Measurements from ENCODE around the gene PRSS16.
"Not testable (repeated sequence)": the region's sequence is repeated elsewhere in the genome, so short reads cannot be mapped to it uniquely, and the experiment has no call there.

PRSS16 gene

DNA sequence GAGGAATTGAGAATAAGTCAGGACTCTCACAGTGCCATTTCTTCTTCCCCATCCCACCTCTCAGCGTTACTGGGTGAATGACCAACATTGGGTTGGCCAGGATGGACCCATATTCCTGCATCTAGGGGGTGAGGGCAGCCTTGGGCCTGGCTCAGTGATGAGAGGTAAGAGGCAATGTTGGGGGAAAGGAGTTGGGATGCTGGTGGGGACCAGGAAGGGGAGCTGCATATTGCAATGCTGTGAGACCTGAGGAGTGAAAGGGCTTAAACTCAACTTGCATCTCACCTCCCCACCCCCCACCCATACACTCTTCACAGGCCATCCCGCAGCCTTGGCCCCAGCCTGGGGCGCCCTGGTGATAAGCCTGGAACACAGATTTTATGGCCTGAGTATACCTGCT, 1.3 kb downstream of the PRSS16 start:
- DNase-seq (ENCODE audit: low spot score): no peak

DNA sequence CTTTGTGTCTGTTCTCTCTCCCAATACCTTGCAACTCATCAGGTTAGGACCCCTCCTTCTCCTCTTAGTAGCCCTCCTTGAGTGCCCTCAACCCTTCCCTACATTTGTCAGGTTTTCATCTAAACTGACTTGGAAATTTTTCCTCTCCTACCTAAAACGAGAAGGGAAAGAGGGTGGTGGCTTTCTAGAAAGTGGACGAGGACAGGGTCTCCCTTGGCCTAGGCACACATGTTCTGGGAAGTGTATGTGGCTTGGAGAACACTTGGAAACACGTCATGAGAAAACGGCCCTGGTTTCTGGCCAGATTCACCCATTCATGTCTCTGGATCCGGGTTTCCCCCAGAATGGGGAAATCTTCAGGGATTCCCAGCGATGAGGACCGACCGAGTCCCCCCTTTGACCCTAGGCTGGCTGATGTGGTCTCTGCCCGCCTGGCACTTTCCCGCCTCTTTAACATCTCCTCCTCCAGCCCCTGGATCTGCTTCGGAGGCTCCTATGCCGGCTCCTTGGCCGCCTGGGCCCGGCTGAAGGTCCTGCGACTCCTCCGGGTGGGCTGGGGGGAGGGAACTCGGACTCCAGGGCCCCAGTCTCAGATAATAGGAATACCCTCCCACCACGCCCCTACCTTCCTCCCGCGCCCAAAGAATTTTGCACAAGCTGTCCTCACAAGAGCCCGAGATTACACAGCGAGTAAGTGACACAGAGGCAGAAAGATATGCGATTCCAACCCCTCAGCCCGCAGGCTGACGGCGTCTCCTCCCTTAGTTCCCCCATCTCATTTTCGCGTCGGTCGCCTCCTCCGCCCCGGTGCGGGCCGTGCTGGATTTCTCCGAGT, 3.0 kb downstream of the PRSS16 start:
- DNase-seq (ENCODE audit: low spot score): no peak

DNA sequence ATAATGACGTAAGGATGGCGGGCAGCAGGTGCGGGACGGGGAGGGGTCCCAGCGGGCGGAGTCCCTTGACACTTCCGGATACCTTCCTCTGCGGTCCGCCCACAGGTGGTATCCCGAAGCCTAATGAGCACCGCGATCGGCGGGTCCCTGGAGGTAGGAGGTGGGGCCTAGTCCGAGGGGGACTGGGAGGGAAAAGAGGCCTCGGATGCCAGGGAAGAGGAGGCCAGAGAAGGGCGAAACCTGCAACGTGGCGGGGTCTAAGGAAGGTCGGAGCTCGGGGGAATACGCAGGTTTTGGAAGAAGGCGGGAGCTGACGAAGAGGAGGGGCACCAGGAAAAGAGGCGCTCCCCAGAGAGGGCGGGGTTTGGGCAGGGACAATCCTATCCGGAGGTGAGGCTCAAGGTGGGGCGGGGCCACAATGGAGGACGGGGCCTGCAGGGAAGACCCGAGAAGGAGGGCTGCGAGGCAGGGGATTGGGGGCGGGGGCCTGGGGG, 3.7 kb downstream of the PRSS16 start:
- peak; percentile 57 for DNase-seq (ENCODE audit: low spot score)

DNA sequence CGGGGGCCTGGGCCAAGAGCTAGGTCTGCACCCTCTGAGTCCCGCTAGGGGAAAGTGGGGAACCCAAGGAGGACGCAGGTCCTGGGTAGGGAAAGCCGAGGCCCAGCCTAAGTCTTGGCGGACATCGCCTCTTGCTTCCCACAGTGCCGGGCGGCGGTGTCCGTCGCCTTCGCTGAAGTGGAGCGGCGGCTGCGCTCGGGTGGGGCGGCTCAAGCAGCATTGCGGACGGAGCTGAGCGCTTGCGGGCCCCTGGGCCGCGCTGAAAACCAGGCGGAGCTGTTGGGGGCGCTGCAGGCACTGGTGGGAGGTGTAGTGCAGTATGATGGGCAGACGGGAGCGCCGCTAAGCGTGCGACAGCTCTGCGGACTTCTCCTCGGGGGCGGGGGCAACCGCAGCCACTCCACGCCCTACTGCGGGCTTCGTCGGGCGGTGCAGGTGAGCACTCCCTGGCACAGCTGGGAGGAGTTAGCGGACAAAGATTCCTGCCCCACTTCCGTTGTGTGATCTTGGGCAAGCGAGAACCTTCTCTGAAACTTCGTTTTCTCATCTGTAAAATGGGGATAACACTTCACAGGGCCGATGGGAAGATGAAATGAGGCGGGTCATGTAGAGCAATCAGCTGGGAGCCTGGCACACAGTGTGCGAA, 4.2 kb downstream of the PRSS16 start:
- peak; percentile 72 for DNase-seq (ENCODE audit: low spot score)

DNA sequence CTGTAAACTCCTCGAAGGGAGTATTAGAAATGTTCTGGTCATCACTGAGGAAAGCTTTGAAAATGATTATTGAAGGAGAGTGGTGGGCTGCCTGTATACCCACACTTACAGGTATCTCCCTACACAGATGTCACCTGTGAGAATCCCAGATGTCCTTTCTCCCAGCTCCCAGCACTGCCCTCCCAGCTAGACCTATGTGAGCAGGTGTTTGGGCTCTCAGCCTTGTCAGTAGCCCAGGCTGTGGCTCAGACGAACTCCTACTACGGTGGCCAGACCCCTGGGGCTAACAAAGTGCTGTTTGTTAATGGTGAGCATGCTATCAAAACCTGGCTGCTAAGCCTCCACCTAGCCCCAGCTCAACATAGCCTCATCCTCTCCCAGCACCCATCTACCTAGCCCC, 7.1 kb downstream of the PRSS16 start:
- no peak for DNase-seq (ENCODE audit: low spot score)

DNA sequence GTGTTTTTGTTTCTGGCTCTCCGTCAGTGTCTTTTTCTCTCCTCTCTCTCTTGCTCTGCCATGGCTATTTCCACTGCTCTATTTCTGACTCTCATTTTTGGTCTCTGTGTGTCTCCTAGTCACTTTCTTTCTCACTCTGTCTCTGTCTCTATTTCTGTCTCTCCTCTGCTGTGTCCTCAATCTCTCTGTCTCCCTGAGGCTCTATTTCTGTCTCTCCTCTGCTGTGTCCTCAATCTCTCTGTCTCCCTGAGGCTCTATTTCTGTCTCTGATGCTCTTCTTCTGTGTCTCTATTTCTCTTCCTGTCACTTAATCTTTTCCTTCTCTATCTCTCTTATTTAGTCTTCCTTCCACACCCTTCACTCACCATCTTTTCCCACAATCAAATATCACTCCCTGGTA, 8.4 kb downstream of the PRSS16 start:
- no peak for DNase-seq (ENCODE audit: low spot score)

DNA sequence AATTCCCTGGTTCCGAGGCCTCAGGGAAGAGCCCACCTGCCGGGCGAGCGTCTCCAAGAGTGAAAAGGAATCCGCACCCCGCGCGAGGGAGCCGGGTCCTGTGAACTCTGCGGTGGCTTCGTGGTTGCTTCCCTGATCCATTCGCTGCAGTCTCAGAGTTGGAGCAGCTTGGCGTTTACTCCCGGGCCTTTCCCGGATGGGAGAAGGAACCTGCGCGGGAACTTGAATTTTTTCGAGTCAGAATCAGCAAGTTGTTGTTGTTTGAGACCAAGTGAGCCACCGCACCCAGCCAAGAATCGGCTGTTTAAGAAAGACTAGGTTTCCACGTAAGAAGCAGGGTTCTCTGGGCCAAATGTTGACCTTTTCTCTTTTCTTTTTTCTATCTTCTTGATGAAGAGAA, 12.9 kb downstream of the PRSS16 start:
- DNase-seq (ENCODE audit: low spot score): no peak

DNA sequence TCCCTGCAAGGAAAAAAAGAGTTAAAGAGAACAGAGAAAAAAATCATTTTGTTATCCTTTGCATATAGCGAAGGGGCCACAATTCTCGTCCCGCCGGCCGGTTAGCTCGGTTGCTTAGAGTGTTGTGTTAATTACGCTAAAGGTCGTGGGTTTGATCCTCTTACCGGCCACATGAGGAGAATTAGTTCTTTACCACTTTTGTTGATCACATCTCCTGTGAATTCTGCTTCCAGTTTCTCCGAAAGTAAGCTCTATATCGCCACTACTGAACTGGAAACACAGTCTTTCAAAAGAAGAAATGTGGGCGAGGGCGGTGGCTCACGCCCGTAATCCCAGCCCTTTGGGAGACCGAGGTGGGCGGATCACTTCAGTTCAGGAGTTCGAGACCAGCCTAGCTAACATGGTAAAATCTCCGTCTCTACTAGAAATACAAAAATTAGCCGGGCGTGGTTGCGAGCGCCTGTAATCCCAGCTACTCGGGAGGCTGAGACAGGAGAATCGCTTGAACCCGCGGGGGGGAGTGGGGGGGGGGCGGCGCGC, 13.4 kb downstream of the PRSS16 start:
- no peak for DNase-seq (ENCODE audit: low spot score)

DNA sequence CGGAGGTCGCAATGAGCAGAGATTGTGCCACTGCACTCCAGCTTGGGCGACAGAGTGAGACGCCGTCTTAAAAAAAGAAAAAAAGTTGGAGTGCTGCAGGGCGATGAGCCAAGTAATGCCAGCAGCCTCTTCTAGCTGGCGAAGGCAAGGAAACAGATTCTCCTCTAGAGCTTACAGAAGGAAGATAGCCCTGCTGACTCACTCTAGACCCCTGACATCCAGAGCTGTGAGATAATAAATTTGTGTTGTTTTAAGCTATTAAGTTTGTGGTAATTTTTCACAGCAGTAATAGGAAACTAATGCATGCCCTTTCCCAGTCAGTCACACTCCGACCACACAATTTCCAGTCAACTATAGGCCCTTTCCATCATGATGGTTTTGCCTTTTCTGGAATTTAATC, 16.4 kb downstream of the PRSS16 start:
- no peak for DNase-seq (ENCODE audit: low spot score)

DNA sequence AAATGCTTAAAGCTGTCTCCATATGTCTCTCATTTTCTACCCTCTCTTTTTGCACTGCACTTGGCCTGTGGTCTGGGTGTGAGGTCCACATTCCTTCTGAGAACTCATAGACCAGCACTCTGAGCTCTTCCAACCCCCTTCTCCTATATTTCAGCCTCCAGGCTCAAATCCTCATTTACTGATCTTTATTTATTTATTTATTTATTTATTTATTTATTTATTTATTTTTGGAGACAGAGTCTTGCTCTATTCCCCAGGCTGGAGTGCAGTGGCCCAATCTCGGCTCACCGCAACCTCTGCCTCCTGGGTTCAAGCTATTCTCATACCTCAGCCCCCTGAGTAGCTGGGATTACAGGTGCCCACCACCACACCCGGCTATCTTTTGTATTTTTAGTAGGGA, 19.5 kb downstream of the PRSS16 start:
- DNase-seq (ENCODE audit: low spot score): not testable (repeated sequence)

DNA sequence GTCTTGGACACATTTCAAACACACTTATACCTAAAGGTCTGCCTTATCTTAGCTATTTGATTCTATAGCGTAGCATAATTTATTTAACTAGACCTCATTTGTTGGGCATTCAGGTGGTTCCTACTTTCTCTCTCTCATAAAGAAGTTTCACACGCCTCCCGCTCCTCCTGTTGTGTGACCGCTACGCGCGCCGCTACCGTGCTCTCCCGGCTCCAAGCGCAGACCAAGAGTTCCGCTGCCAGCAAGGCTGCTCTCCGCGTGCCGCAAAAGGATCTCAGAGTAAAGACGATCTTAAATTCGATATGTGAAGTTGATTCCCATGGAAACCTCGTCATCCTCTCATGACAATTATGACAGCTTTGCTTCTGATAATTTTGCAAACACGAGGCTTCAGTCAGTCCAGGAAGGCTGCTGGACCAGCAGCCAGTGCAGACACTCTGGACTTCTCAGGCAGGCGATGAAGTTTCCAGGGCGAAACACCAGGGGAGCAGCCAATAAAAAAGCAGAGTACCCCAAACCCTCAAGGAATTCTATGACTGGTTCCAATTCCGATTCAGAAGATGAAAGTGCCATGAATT, 20.4 kb downstream of the PRSS16 start:
- no peak for DNase-seq (ENCODE audit: low spot score)

DNA sequence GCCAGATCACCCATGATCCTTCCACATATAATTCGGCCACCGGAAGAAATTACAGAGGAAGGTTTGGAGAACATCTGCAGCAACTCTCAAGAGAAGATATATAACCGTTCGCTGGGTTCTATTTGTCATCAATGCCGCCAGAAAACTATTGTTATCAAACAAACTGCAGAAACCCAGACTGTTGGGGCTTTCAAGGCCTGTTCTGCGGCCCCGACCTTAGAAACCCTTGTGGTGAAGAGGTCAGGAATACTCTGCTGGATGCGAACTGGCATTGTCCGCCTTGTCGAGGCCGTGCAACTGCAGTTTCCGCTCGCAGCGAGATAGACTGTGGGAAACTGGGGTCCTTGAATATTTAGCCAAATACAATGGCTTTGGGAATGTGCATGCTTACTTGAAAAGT, 21.3 kb downstream of the PRSS16 start:
- DNase-seq (ENCODE audit: low spot score): no peak

DNA sequence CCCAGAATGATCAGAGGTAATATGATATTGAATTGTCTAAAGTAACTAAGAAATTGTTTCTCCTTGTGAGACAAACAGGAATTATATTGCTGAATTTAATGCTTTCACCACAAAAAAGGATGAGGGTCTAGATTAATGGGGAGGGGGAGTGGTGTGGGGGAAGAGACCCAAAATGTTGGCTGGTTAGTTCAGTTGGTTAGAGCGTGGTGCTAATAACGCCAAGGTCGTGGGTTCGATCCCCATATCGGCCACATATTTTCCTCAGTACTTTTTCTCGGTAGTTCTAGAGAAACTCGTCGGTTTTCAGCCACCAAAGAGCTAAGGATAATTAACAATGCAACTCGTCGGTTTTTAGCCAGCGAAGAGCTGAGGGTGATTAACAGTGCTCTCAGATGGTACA, 26.3 kb downstream of the PRSS16 start:
- no peak for DNase-seq (ENCODE audit: low spot score)

DNA sequence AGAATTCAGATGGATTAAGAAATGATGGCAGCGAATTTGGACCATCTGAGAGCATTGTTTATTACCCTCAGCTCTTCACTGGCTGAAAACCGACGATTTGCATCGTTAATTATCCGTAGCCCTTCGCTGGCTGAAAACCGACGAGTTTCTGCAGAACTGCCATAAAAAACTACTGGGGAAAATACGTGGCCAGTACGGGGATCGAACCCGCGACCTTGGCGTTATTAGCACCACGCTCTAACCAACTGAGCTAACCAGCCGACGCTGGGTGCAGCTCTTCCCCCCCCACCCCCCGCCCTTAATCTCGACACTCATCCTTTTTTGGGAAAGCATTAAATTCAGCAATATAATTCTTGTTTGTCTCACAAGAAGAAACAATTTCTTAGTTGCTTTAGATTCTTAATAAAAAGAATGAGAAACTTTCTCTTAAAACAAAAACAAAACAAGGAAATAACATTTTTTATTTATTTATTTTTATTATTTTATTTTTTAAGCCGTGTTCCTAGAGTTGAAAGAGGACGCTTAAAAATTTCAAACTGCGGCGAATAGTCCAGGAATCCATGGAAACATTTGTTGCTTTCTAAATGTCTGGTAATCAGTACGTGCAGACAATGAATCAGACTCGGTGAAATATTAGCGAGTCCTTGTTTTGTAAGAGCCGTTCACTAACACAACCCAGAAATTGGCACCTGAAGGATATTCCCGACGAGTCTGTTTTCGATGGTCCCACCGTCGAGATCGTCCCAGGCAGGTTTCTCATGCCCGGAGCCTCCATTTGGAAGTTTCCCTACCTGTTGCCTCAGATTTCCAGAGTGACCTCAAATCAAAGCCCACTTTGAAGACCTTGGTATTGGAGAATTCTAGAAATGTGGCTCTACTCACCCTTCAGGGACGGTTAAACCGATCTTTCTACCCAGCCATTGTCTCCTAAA, 27.8 kb downstream of the PRSS16 start:
- no peak for DNase-seq (ENCODE audit: low spot score)

DNA sequence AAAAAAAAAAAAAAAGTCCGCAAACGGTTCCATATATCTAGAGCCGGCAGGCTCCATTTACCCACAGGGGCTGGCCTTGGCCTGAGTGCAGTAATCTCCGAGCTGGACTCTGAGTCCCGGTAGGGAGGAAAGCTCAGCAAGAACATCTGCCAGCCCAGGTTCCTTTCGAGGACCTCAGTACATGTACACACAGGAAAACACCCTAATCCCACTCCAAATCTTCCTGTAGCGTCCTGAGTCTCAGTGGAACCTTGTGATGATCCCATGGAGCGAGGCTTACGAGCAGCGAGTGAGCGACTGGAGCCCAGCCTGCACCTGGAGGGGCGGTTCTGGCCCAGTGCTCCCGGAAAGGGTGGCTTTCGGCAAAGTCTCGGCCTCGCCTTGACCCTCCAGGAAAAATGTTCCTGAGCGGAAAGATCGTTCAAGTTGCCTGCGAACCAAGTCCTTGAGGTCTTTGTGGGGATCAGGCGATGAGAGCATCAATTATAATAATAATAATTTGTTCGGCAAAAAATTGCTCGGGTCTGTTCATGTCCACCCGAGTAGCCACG, 32.1 kb downstream of the PRSS16 start:
- DNase-seq (ENCODE audit: low spot score): no peak

DNA sequence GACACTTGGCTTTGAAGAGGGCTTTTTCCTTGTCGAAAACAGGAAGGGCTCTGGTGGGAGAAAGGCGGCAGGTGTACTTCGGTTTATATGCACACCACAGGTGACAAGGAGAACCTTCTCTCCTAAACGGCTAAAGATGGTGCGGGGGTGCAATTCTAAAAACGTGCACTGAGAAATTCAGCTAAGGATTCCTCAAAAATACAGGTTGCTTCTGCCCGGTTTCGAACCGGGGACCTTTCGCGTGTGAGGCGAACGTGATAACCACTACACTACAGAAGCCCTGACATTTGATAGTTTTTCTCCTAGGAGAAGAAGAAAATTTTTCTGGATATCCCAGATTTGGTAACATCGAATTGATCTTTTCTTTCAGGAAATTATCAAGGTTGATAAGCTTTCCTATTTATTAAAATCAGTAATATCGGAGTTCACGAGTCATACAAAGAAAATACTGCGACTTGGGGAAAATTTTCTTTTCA, 32.6 kb downstream of the PRSS16 start:
- peak; percentile 43 for DNase-seq (ENCODE audit: low spot score)

DNA sequence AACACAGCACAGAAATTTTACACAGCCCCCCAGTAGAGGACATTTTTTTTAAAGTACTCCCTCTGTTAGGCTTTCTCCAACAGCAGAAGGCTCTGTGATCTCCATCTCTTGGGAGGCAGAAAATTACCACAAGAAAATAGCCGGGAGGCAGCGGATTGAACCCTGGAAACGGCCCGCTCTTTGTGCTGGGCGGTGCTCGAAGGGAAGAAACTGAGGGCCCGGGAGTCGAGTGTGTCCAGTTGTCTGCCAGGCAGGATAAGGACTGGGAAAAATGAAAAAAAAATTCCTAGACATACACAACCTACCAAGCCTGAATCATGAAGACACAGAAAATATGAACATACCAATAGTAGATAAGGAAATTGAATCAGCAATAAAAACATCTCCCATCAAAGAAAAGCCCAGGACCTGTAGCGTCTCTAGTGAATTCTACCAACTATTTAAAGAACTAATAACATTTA, 33.1 kb downstream of the PRSS16 start:
- DNase-seq (ENCODE audit: low spot score): no peak

DNA sequence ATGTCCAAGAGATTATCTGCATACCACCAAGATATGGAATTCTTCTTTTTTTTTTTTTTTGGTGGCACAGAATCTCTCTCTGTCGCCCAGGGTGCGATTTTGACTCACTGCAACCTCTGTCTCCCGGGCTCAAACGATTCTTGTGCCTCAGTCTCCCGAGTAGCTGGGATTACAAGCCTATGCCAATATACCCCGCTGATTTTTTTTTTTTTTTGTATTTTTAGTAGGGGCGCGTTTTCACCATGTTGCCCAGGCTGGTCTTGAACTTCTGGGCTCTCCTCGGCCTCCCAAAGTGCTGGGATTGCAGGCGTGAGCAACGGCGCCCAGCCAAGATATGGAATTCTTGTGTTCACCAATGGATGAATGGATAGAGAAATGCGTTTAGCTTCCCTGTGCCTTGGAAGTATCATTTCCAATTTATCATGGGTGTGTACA, 33.6 kb downstream of the PRSS16 start:
- DNase-seq (ENCODE audit: low spot score): no peak

DNA sequence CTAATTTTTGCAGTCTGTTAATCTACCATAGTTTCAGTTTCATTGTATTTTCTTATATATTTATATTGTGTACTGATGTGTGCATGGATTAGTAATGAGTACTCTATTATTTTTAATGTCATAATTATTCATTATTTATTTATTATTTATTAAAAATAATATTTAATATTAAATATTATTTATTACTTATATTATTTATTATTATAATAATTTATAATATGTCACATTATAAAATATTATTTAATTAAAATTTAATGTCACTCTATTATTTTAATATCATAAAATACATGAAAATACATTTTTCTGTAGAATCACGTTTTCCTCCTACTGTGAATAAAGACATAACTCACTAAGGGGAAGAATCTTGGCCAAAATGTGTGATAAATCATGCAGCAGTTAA, 34.1 kb downstream of the PRSS16 start:
- no peak for DNase-seq (ENCODE audit: low spot score)

DNA sequence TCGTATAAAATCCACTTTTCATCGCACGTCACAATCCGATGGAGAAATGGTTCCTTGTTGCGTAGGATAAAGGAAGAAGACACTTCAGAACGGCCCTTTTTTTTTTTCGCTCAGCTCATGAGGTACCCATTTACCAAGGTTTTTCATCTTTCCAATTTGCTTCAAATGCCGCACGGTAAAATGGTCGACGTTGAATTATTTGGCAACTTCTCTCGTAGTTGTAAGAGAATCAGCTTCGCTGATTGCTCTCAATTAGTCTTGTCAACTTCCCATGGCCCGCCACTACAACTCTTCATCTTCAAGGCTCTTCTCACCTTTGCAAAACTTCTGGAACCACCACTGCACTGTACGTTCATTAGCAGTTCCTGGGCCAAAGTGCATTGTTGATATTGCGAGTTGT, 35.8 kb downstream of the PRSS16 start:
- no peak for DNase-seq (ENCODE audit: low spot score)

DNA sequence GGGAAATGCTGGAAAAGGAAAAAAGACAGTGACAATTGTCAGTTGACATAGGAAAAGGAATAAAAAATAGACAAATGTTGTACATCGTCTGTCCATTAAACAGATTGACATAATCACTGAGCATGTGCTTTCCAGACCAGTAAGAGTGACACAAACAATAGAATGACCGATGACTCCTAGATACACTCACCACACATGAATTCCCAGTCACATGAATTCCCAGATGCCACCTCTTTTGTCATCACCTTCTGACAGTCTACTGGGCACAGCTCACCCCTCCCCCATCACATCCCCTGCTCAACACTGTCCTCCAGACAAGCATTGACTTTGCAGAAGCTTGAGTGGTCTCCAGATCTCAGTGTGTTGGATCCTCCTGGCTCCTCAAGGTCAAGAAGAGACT, 38.6 kb downstream of the PRSS16 start:
- DNase-seq (ENCODE audit: low spot score): no peak
